Measurements from ENCODE around the gene BRSK1. TPM values are rescaled to one million over a fixed set of nuclear protein-coding genes. Genes with fewer than 3 reads are reported as not detected.

The BRSK1 gene
- total and polyA plus RNA-seq, 2 of the 13 experiments (the other 11 are each of a cell fraction or from before 2014, with no cell fraction given) = 0.18 to 1.2 TPM

DNA sequence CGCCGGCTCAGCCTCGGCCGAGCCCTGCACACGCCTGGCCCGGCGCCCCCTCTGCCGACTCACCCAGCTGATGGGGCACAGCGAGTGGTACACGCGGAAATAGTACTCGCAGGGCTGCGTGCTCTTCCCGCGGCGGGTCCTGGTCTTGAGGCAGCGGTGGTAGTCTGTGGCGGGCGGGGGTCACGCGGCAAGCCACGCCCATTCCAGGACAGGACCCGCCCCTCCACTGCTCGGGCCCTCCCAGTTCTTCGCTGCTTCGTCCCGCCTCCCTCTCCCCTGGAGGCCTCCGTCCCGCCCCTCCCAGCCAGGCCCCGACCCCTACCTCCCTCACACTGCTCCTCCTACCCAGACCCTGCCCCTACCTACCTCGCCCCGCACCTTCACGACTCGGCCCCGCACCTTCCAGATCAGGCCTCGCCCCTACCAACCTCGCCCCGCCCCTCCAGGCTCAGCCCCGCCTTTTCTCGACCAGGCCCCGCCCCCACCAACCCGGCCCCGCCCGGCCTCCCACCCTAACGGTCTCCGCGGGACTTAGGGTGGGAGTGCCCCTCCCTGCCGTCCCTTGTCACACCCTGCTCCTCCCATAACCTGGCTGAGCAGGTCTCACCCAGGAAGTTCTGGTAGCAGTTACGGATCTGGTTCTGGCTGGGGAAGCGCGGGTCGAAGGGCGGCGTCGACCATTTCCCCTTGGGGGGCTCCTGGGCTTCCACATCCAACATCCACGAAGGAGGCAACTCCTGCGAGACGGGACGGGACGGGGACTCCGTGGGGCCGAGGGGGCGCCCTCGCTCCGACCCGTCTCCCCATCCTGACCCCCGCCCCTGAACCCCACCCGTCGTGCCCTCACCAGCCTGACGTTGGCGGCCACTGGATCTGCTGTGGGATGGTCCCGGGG, 70.3 kb downstream of the BRSK1 start (continued):
- TF ChIP-seq, protein P1, sequence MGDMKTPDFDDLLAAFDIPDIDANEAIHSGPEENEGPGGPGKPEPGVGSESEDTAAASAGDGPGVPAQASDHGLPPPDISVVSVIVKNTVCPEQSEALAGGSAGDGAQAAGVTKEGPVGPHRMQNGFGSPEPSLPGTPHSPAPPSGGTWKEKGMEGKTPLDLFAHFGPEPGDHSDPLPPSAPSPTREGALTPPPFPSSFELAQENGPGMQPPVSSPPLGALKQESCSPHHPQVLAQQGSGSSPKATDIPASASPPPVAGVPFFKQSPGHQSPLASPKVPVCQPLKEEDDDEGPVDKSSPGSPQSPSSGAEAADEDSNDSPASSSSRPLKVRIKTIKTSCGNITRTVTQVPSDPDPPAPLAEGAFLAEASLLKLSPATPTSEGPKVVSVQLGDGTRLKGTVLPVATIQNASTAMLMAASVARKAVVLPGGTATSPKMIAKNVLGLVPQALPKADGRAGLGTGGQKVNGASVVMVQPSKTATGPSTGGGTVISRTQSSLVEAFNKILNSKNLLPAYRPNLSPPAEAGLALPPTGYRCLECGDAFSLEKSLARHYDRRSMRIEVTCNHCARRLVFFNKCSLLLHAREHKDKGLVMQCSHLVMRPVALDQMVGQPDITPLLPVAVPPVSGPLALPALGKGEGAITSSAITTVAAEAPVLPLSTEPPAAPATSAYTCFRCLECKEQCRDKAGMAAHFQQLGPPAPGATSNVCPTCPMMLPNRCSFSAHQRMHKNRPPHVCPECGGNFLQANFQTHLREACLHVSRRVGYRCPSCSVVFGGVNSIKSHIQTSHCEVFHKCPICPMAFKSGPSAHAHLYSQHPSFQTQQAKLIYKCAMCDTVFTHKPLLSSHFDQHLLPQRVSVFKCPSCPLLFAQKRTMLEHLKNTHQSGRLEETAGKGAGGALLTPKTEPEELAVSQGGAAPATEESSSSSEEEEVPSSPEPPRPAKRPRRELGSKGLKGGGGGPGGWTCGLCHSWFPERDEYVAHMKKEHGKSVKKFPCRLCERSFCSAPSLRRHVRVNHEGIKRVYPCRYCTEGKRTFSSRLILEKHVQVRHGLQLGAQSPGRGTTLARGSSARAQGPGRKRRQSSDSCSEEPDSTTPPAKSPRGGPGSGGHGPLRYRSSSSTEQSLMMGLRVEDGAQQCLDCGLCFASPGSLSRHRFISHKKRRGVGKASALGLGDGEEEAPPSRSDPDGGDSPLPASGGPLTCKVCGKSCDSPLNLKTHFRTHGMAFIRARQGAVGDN (CRISPR knock-in tag; IDR thresholded peaks at IDR 0.05) = peak; percentile 45
- TF ChIP-seq MZF1 (CRISPR knock-in tag; IDR thresholded peaks at IDR 0.05; ENCODE audit: borderline replicate concordance) (no peak), AKAP8 (CRISPR knock-in tag; IDR thresholded peaks at IDR 0.05) (no peak), FOXC1 (CRISPR knock-in tag; IDR thresholded peaks at IDR 0.05; ENCODE audit: borderline replicate concordance) (no peak), ZNF709 (CRISPR knock-in tag; IDR thresholded peaks at IDR 0.05) (no peak), HDAC2 (CRISPR knock-in tag; IDR thresholded peaks at IDR 0.05) (no peak), ZFY (CRISPR knock-in tag; IDR thresholded peaks at IDR 0.05) (0 out of 2 replicates have a peak, but pooled peaks have one; percentile 15), SP1 (IDR thresholded peaks at IDR 0.05) (no peak), SP1 (CRISPR knock-in tag; IDR thresholded peaks at IDR 0.05) (peak; percentile 79), ZBTB1 (CRISPR knock-in tag; IDR thresholded peaks at IDR 0.05; ENCODE audit: borderline replicate concordance) (no peak), GATAD1 (CRISPR knock-in tag; IDR thresholded peaks at IDR 0.05) (no peak), ZNF331 (CRISPR knock-in tag; IDR thresholded peaks at IDR 0.05) (no peak), ZNF225 (CRISPR knock-in tag; IDR thresholded peaks at IDR 0.05) (no peak), NRL (CRISPR knock-in tag; IDR thresholded peaks at IDR 0.05; ENCODE audit: borderline replicate concordance) (no peak), CHD2 (IDR thresholded peaks at IDR 0.05; ENCODE audit: low read depth, low read length) (no peak), AGO1 (IDR thresholded peaks at IDR 0.05; ENCODE audit: low read depth, low read length, poor library complexity, severe bottlenecking) (no peak)
- TF ChIP-seq, protein P2, sequence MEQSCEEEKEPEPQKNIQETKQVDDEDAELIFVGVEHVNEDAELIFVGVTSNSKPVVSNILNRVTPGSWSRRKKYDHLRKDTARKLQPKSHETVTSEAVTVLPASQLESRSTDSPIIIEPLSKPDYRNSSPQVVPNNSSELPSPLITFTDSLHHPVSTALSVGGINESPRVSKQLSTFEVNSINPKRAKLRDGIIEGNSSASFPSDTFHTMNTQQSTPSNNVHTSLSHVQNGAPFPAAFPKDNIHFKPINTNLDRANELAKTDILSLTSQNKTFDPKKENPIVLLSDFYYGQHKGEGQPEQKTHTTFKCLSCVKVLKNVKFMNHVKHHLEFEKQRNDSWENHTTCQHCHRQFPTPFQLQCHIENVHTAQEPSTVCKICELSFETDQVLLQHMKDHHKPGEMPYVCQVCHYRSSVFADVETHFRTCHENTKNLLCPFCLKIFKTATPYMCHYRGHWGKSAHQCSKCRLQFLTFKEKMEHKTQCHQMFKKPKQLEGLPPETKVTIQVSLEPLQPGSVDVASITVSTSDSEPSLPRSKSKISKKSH (CRISPR knock-in tag; IDR thresholded peaks at IDR 0.05; ENCODE audit: borderline replicate concordance) = no peak
